Aorta (tissue), 5 donors: ENCODE data around the gene TADA2B. TPM values are rescaled to one million over a fixed set of nuclear protein-coding genes. Genes with fewer than 3 reads are reported as not detected.
"Not testable (repeated sequence)": the region's sequence is repeated elsewhere in the genome, so short reads cannot be mapped to it uniquely, and the experiment has no call there.

ENCODE experiments used
- ATAC-seq: fragments of 200-7000 bp; cut with Tn5 transposase; one replicate; pipeline ENCODE4 v1.9.1; 2022; ENCODE audit warnings: moderate library complexity; ENCODE audit not compliant: low FRiP score
- DNase-seq, 2 donors: peaks; one replicate each; pipeline ENCODE4 v3.0.0-alpha.2; 2020
- H3K27ac ChIP-seq, 2 donors: one replicate each; pipeline ENCODE4 v1.5.1; 2013; ENCODE audit warnings: low read length in 2 of 2, mild to moderate bottlenecking in 2 of 2, moderate library complexity in 2 of 2, control low read depth in 1 of 2, inconsistent platforms in 1 of 2, low read depth in 1 of 2
- H3K27me3 ChIP-seq, 2 donors: one replicate each; pipeline ENCODE4 v1.6.1; 2013; ENCODE audit warnings: control low read depth in 1 of 2, low read length in 1 of 2, mild to moderate bottlenecking in 1 of 2, moderate library complexity in 1 of 2; ENCODE audit not compliant: insufficient read depth in 2 of 2, control insufficient read depth in 1 of 2
- H3K36me3 ChIP-seq, 2 donors: one replicate each; pipeline ENCODE4 v1.6.1; 2013; ENCODE audit warnings: control low read depth in 1 of 2, low read length in 1 of 2, mild to moderate bottlenecking in 1 of 2; ENCODE audit not compliant: insufficient read depth in 2 of 2, control insufficient read depth in 1 of 2
- H3K4me1 ChIP-seq, 2 donors: one replicate each; pipeline ENCODE4 v1.6.1; 2013; ENCODE audit warnings: low read length in 2 of 2, control low read depth in 1 of 2, mild to moderate bottlenecking in 1 of 2, moderate library complexity in 1 of 2; ENCODE audit not compliant: insufficient read depth in 2 of 2, control insufficient read depth in 1 of 2
- H3K4me3 ChIP-seq, 2 donors: one replicate each; pipeline ENCODE4 v1.5.1; 2013; ENCODE audit warnings: low read length in 2 of 2, control low read depth in 1 of 2, mild to moderate bottlenecking in 1 of 2
- H3K9me3 ChIP-seq: one replicate; pipeline ENCODE4 v1.6.1; 2013; ENCODE audit warnings: mild to moderate bottlenecking, low read length; ENCODE audit not compliant: control insufficient read depth
- WGBS, 2 donors: extraction: QIAGEN DNeasy Blood & Tissue Kit; methylation state at CpG; one replicate each; pipeline ENCODE4 v1.1.7; 2013; 5-methylcytosine and 5-hydroxymethylcytosine counted together
- intact Hi-C, 2 donors: fragments of 100-400 bp; cut with DNase I; formaldehyde crosslinking; loops; one replicate each; pipeline versions ENCODE4 v1.14.2 to v1.15.0; 2022
- polyA plus RNA-seq, 2 donors: library from polyadenylated mRNA; stranded (reverse); fragments of 200-250 nt; gene quantifications; one replicate each; pipeline ENCODE4 v1.2.3, GENCODE V29; 2013
- total RNA-seq, 2 donors: library from RNA; stranded (reverse); fragmentation: NEBNext Ultra II Directional; extraction: Animal tissue kit (Norgen Biotek cat#: 25700); gene quantifications; one replicate each; pipeline ENCODE4 v1.2.1, GENCODE V29; 2021
- donor health status: healthy with polysubstance abuse.
- donor health status: Bipolar disorder and iron deficiency.
- donor health status: DM: no; HTN: no; CAD: no.
- donor health status: DM: no; HTN: no; CAD: no.
- donor health status: DM: yes; HTN: yes; CAD: no.

TADA2B gene
- total and polyA plus RNA-seq, 4 donors, result 6.5 to 19.2 (median 13.3) TPM

DNA sequence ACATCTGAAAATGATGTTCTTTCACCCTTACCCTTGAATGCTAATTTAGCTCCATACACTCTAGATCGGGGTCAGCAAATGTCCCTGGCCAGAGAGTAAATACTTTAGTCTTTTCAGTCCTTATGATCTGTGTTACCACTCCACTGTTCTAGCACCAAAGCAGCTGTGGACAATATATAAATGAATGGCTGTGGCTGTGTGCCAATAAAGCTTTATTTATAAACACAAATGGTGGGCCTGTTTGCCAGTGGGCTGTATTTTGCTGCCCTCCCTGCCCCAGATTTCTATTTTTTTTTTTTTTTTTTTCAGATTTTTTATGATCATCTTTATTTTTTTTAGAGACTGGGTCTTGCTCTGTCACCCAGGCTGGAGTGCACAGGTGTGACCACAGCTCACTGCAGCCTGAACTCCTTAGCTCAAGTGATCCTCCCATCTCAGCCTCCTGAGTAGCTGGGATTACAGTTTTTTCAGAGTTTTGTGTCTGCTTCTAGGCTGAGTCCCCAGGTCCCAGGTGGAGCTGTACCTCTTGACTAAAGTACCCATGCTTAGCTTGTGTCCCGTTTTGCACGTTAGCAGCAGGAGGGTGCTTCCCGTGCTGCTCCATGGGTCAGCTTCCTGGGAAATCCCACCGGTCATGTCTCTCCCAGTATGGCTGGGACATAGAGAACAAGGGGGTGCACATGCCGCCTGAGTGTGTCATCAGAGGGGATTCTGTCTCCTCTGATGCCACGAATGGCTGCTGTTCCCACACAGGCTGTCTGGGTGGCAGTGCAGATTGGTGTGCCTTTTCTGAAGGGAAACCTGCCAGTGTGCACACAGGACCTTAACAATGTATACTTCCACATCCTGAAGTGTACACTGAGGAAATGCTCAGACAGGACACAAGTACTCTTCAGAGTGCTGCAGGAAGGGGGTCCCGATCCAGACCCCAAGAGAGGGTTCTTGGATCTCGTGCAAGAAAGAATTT is 40.7 kb downstream of the TADA2B start:
- intact Hi-C loops, result no loop called here
- peaks cover 0 to under 1% of the 10 kb centered on the region in 2 donors for H3K4me1 ChIP-seq
- DNase-seq, result no peak

DNA sequence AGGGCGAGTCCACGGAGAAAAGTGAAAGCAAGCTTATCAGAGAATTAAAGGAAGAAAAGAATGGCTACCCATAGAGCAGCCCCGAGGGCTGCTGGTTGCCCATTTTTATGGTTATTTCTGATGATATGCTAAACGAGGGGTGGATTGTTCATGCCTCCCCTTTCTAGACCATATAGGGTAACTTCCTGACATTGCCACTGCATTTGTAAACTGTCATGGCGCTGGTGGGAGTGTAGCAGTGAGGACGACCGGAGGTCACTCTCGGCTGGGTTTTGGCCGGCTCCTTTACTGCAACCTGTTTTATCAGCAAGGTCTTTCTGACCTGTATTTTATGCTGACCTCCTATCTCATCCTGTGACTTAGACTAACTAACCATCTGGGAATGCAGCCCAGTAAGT is 41.4 kb downstream of the TADA2B start:
- DNase-seq, H3K4me3 ChIP-seq, intact Hi-C loops, ATAC-seq, H3K9me3 ChIP-seq, H3K4me1 ChIP-seq, H3K27ac ChIP-seq, H3K36me3 ChIP-seq, H3K27me3 ChIP-seq: not testable (repeated sequence)
- 50% methylated on average over 9 of the region's 9 CpGs for WGBS, 2 donors

More for the DNA sequence above, 40.7 kb downstream of the TADA2B start:
- H3K4me3 ChIP-seq, result no peak overlapping the region
- H3K27ac ChIP-seq, result no peak overlapping the region
- no peak for ATAC-seq
- 61 to 64% methylated on average over 9 of the region's 9 CpGs for WGBS, 2 donors
- H3K36me3 ChIP-seq, result no peaks in the 10 kb centered on the region
- H3K9me3 ChIP-seq, result no peaks in the 10 kb centered on the region
- no peaks in the 10 kb centered on the region for H3K27me3 ChIP-seq

DNA sequence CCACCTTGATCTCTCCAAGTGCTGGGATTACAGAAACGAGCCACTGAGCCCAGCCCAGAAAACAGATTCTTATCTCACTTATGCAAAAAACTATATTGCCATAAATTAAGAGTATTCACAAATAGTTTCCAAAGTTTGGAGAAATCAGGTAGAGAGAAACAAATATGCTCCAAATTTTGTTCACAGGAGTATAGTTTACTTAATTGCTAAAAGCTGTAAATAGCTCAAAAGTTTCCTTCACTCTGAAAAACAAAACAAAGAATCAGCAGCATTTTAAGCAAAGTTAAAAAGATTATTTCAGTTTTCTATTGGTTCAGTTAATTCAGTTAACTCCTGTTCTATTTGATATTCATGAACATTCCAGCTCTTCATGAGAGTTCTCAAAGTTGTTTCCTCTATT is 43.2 kb downstream of the TADA2B start:
- no peak for DNase-seq
- H3K36me3 ChIP-seq, result no peaks in the 10 kb centered on the region
- H3K27ac ChIP-seq, result no peak overlapping the region
- H3K4me1 ChIP-seq, result peaks cover 2% of the 10 kb centered on the region in 2 donors
- H3K9me3 ChIP-seq, result no peaks in the 10 kb centered on the region
- WGBS, 2 donors, result 47 to 54% methylated on average over 1 of the region's 1 CpG
- no peak for ATAC-seq
- no peak overlapping the region for H3K4me3 ChIP-seq
- intact Hi-C loops, result no loop called here
- no peaks in the 10 kb centered on the region for H3K27me3 ChIP-seq

DNA sequence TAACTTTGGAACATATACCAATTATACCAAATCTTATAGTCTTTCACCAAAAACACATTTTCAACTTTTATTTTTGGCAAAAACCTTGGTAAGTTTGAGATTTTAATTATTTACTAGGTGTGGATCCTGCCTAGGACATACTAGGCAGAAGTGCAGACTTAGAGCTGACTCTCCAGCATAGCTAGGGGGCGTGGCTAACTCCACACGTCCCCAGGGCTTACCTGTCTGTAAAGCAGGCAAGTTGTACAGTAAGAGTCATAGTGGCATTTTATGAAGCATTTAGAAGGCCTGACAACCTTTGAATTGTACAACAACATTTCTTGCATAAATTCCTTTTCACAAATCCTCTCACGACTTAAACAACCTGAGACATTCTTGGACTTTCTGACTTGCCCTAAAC is 43.9 kb downstream of the TADA2B start:
- DNase-seq, result no peak

DNA sequence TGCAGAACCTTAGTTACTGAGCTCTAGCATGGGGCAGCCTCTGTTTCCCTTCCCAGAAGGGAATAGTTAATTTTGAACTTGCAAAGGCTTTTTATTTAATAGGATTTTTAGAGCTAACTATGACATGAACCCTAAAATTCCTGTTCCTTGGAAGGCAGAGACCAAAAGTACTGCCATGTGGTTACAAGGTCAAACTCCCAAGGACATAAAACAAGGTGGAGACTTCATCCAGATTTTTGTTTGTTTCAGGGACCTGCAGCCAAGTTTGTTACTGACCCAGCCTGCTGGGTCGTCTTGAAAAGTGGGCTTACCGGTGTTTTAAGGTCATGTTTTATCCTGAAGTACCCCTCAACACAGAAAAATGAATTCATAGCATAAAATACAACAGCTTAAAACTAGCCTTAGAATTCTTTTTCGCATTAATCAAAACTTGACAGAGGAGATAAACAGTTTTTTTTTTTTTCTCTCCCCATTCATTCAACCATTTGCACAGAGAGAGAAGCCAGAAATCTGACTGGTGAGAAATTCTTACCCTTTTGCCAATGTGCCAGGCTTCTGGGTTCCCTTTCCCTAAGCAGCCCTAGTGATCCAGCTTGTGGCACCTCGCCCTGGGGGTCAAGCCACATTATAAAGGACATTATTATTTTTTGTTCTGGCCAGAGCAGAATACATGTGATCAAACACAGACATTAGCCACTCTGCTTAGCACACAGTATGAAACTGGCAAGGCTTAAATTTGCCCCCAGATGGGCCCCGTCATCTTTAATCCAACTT is 46.2 kb downstream of the TADA2B start:
- Histone ChIP-seq H3K9me3 (no peaks in the 10 kb centered on the region), H3K4me3 (no peak overlapping the region), H3K4me1 (peaks cover 2% of the 10 kb centered on the region in 2 donors), H3K27me3 (no peaks in the 10 kb centered on the region), H3K27ac (no peak overlapping the region), H3K36me3 (no peaks in the 10 kb centered on the region)
- DNase-seq, result no peak
- intact Hi-C loops, result no loop called here
- ATAC-seq, result no peak
- WGBS, 2 donors, result 8% methylated on average over 5 of the region's 5 CpGs

More for the DNA sequence above, 43.9 kb downstream of the TADA2B start:
- no peak for ATAC-seq
- intact Hi-C loops, result no loop called here
- no peak overlapping the region for H3K27ac ChIP-seq
- no peaks in the 10 kb centered on the region for H3K36me3 ChIP-seq
- 80 to 82% methylated on average over 3 of the region's 3 CpGs for WGBS, 2 donors
- H3K4me3 ChIP-seq, result no peak overlapping the region
- H3K9me3 ChIP-seq, result no peaks in the 10 kb centered on the region
- peaks cover 2% of the 10 kb centered on the region in 2 donors for H3K4me1 ChIP-seq
- no peaks in the 10 kb centered on the region for H3K27me3 ChIP-seq

DNA sequence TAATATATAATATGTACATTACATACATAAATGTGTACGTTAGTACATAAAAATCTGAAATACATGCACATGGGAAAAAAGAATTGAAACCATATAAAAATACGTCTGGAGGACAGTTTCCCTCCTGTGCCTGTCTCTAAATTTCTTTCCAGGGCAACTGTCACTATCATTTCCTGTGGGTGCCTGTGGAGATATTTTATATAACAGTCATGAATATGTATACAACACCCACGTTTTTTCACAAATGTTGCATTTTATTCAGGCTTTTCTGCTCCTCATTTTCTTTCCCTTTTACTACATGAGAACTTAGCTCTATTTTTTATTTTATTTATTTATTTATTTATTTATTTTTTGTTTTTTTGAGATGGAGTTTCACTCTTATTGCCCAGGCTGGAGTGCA is 48.9 kb downstream of the TADA2B start:
- ATAC-seq (no peak), DNase-seq (no peak)
- peaks cover 2% of the 10 kb centered on the region in 2 donors for H3K4me1 ChIP-seq
- 66 to 78% methylated on average over 3 of the region's 3 CpGs for WGBS, 2 donors
- H3K4me3 ChIP-seq, result no peak overlapping the region
- intact Hi-C loops, result no loop called here
- no peaks in the 10 kb centered on the region for H3K9me3 ChIP-seq
- no peaks in the 10 kb centered on the region for H3K27me3 ChIP-seq
- no peaks in the 10 kb centered on the region for H3K36me3 ChIP-seq
- H3K27ac ChIP-seq, result no peak overlapping the region

DNA sequence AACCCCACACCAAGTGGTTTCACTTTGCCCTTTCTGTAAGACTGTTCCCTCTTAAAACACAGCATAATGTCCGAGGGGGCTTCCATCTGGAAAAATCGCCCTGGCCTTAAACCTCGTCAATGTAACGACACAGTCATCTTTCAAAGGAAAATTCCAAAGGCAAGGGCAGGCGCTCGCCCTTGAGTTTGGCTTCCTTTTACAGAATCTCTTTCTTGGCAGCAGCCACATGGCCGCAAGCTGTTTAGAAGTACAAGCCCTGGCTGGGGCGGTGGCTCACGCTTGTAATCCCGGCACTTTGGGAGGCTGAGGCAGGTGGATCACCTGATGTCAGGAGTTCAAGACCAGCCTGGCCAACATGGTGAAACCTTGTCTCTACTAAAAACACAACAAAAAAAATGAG is 51.7 kb downstream of the TADA2B start:
- intact Hi-C loops, result no loop called here
- no peak overlapping the region for H3K4me3 ChIP-seq
- DNase-seq (peak in 1 of 2 donors; percentile 56), ATAC-seq (no peak)
- H3K9me3 ChIP-seq, result no peaks in the 10 kb centered on the region
- no peak overlapping the region for H3K27ac ChIP-seq
- H3K36me3 ChIP-seq, result no peaks in the 10 kb centered on the region
- H3K27me3 ChIP-seq, result no peaks in the 10 kb centered on the region
- no peaks in the 10 kb centered on the region for H3K4me1 ChIP-seq
- WGBS, 2 donors, result 89 to 93% methylated on average over 10 of the region's 10 CpGs

DNA sequence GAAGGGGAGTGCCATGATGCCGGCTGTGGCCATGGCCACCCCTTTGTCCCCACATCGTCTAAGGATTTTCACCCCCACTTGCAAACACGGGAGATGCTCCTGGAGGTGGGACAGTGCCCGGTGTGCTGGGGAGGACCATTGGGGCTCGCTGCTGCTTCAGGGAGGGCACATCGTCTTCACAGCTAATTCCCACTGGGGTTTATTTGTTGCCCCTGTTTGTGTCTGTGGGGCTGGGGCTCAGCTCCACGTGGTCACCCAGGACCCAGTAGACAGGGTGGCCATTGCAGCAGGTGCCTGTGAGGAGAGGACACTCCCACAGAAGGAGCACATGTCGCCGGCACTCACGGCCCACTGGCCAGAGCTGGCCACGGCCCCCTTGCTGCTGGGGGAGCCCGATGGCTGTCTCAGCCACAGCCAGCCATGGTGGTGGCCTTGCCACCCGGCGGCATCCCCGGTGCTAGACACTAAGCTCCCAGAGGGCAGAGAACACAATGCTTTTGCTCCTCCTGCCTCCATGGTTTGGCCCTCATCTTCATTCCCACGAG is 52.5 kb downstream of the TADA2B start:
- no peaks in the 10 kb centered on the region for H3K9me3 ChIP-seq
- H3K36me3 ChIP-seq, result no peaks in the 10 kb centered on the region
- intact Hi-C loops, result no loop called here
- no peak overlapping the region for H3K4me3 ChIP-seq
- H3K4me1 ChIP-seq, result no peaks in the 10 kb centered on the region
- DNase-seq, result peak in 1 of 2 donors; percentile 63
- 82 to 88% methylated on average over 15 to 16 of the region's 16 CpGs for WGBS, 2 donors
- H3K27ac ChIP-seq, result no peak overlapping the region
- no peak for ATAC-seq
- H3K27me3 ChIP-seq, result no peaks in the 10 kb centered on the region
